GM20000 (cell line): ENCODE measurements around the gene LRRFIP1.
"Not testable (repeated sequence)": the region's sequence is repeated elsewhere in the genome, so short reads cannot be mapped to it uniquely, and the experiment has no call there.

ENCODE experiments used
- DNase-seq: peaks from one replicate; pipeline ENCODE4 v3.0.0; 2012; ENCODE audit warnings: low spot score
- CTCF ChIP-seq: IDR thresholded peaks from 2 replicates; pipeline ENCODE4 v1.5.1; 2012; ENCODE audit warnings: mild to moderate bottlenecking, control low read depth; ENCODE audit errors: extremely low read depth, missing control alignments

The LRRFIP1 gene

DNA sequence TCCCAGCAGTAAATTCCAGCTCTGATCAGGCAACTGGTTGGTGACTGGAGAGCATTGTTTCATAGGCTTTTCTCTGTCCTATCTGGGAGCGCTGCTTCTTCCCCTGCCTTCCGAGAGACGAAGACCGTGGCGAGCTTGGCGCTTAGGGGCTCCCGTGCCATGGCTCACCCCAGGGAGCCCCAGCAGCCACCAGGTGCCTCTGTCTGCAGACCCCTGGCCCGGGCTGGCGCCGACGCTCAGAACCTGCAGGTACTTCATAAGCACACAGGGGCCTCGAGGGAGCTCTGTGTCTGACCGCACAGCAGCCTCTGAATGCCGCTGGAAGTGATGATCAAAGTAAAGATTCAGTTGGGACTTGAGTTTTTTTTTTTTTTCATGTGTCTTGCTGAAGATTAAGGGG, 152.1 kb downstream of the LRRFIP1 start:
- TF ChIP-seq CTCF = no peak

DNA sequence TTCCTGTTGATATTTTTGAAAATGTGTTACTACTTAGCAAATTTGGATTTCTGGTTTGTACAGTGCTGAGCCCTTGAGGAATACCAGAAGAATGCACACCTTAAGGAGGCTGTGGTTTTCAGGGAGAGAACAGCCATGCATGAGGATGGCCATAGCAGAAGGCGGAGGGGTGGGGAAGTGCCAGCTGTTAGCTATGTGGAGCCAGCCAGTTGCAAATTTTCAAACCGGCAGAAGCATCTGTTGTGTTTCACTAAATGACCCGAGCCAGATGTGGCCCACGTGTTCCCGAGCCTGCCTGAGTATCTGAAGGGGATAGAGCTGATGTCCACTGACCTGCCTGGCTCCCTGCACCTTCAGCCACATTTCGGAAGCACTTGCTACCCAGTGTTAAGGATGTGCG, 154.8 kb downstream of the LRRFIP1 start:
- no peak for TF ChIP-seq CTCF
- no peak for DNase-seq

More for the DNA sequence above, 152.1 kb downstream of the LRRFIP1 start:
- no peak for DNase-seq

DNA sequence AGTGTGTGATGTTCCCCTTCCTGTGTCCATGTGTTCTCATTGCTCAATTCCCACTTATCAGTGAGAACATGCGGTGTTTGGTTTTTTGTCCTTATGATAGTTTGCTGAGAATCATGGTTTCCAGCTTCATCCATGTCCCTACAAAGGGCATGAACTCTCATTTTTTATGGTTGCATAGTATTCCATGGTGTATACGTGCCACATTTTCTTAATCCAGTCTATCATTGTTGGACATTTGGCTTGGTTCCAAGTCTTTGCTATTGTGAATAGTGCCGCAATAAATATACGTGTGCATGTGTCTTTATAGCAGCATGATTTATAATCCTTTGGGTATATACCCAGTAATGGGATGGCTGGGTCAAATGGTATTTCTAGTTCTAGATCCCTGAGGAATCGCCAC, 156.3 kb downstream of the LRRFIP1 start:
- DNase-seq = not testable (repeated sequence)

- no peak for TF ChIP-seq CTCF
- DNase-seq = no peak
Measured at GRCh38 chr2:237786936-237787335, 159.5 kb downstream of the LRRFIP1 start.

DNA sequence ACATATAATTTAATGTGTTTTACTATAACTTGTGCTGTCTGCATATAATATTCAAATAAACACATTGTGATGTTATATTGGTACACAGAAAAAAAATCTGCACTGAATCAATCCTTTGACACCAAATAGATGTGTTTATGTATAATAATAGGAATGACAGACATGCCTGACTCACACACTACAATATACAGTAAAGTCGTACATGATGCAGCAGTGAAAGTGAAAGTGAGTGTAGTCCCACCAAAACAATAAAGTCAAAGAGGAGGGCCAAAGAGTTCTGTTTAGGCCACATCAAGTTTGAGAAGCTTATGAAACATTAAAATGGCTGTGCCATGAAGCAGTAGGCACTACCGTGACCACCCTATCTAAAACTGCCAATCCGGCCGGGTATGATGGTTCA, 163.0 kb downstream of the LRRFIP1 start:
- no peak for DNase-seq
- TF ChIP-seq CTCF = no peak

GRCh38 chr2:237791977-237792727, 164.8 kb downstream of the LRRFIP1 start:
- DNase-seq = no peak
- TF ChIP-seq CTCF = no peak

GRCh38 chr2:237797253-237797652, 169.9 kb downstream of the LRRFIP1 start:
- DNase-seq = no peak
- TF ChIP-seq CTCF = no peak

DNA sequence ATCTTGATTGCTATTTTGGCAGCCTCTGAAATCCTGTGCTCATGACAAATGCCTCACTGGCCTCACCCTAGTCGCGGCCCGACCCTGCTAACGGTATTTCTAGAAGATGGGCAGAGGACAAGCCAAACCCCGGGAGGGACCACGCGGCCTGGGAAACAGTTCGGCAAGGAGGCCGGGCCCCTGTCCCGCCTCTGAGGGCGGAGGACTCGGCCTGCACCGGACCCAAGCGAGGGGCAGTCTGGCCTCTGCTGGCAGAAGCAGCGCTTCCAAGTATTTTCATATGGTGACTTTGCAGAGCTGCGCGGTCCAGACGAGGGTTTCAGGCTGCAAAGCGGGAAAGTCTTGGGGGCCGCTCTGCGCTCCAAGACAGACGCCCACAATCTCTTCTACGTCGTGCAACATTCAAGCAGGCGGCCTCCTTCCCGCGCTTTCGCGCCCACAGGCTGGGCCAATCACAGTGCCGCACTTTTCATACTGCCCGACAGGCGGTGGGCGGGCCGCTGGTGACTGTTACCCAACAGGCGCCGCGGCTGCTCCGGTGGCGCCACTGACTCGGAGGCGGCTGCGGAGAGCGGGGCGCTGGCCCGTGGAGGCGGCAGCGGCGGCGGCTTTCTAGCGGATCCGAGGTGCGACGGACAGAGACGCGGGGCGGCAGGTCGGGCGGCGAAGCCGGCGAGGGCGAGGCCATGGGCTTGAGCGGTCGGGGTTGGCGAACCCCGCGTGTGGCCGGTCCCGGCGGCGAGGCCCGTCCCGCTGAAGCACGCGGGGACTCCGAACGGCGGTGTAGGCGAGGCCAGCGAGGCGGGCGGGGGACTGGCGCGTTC, 171.1 kb downstream of the LRRFIP1 start, which contains the start of gene RBM44:
RBM44 (plus strand) TSS at position 544 of the 824 bp plus-strand sequence. CDS start 14,831 bp downstream, outside the sequence.
- no peak for DNase-seq

More for the DNA sequence above, 171.1 kb downstream of the LRRFIP1 start, which contains the start of gene RBM44:
- TF ChIP-seq CTCF = no peak
